Esophagus muscularis mucosa (tissue), 4 donors: ENCODE results near the gene CCDC91.

Source experiments
- EP300 ChIP-seq: sonication (generic); formaldehyde crosslinking; IDR thresholded peaks from one replicate; pipeline ENCODE4 v1.6.1; 2017; ENCODE audit warnings: antibody characterized with exemption
- POLR2A ChIP-seq: fragments of 450-650 bp; IDR thresholded peaks from one replicate; pipeline ENCODE4 v1.6.1; 2017; ENCODE audit warnings: antibody characterized with exemption, moderate library complexity, mild to moderate bottlenecking, low read depth
- POLR2AphosphoS5 ChIP-seq, 2 donors: sonication (generic); formaldehyde crosslinking; IDR thresholded peaks; one replicate each; pipeline ENCODE4 v1.6.1; 2017; ENCODE audit warnings: antibody characterized with exemption in 2 of 2
- TF ChIP-seq, protein P1 (sequence below), 3 experiments: fragments of 200-600 bp in 2 of 3; fragments of 450-650 bp in 1 of 3; sonication (generic) in 2 of 3; IDR thresholded peaks; one replicate each; pipeline ENCODE4 v1.5.1; 2017 to 2019; ENCODE audit warnings: antibody characterized with exemption in 3 of 3, mild to moderate bottlenecking in 2 of 3, moderate library complexity in 1 of 3

DNA sequence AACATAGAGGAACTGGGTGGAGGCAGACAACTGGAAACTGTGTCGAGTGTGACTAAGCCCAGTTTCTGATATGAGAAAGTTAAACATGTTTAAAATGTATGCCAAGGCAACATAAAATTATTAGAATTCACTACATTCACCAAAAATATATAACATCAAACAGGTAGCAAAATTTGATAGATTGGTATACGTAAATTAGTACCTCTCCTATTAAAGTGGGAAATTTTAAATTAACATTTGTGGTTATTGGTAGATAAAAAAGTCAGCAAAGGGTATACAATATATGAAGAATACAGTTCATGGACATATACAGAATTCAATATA is 53.0 kb downstream of the CCDC91 start:
- TF ChIP-seq POLR2A (no peak), POLR2AphosphoS5 (IDR thresholded peaks at IDR 0.05) (no peak), EP300 (no peak)
- TF ChIP-seq, protein P1, sequence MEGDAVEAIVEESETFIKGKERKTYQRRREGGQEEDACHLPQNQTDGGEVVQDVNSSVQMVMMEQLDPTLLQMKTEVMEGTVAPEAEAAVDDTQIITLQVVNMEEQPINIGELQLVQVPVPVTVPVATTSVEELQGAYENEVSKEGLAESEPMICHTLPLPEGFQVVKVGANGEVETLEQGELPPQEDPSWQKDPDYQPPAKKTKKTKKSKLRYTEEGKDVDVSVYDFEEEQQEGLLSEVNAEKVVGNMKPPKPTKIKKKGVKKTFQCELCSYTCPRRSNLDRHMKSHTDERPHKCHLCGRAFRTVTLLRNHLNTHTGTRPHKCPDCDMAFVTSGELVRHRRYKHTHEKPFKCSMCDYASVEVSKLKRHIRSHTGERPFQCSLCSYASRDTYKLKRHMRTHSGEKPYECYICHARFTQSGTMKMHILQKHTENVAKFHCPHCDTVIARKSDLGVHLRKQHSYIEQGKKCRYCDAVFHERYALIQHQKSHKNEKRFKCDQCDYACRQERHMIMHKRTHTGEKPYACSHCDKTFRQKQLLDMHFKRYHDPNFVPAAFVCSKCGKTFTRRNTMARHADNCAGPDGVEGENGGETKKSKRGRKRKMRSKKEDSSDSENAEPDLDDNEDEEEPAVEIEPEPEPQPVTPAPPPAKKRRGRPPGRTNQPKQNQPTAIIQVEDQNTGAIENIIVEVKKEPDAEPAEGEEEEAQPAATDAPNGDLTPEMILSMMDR (IDR thresholded peaks at IDR 0.05): no peak
